Erythroblast (primary cell): ENCODE measurements around the gene ZRANB1.
A peak's percentile ranks its signal among the peaks of the same experiment; 100 is the strongest.

Source experiments
- DNase-seq, 2 experiments: peaks; one replicate each; lab custom pipeline; 2025; lab: John Stamatoyannopoulos, UW
- GATA1 ChIP-seq: IDR thresholded peaks from 2 replicates; pipeline ENCODE4 v1.6.1; 2011; ENCODE audit warnings: low read depth, mild to moderate bottlenecking, control low read depth, low read length, moderate library complexity
- POLR2A ChIP-seq: IDR thresholded peaks from 2 replicates; pipeline ENCODE4 v1.6.1; 2011; ENCODE audit warnings: mild to moderate bottlenecking, low read length

The ZRANB1 gene

DNA sequence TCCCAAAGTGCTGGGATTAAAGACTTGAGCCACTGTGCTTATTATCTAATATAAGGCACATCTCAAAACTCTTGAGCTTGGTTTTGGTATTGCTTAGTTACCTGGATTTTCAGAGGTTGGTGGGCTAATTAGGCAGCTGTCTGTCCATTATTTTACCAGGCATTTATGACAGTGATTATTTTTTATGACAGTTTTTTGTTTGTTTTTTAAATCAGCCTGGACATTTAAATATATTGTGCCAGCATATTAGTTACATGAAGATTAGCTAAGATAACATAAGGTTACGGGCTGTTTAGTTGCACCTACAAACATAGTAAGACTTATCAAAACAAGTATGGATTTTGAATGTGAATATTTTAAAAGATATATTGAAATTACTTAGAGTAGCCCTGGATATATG lies 2.6 kb upstream of the ZRANB1 start:
- TF ChIP-seq POLR2A, result no peak
- no peak for TF ChIP-seq GATA1
- DNase-seq, result no peak

DNA sequence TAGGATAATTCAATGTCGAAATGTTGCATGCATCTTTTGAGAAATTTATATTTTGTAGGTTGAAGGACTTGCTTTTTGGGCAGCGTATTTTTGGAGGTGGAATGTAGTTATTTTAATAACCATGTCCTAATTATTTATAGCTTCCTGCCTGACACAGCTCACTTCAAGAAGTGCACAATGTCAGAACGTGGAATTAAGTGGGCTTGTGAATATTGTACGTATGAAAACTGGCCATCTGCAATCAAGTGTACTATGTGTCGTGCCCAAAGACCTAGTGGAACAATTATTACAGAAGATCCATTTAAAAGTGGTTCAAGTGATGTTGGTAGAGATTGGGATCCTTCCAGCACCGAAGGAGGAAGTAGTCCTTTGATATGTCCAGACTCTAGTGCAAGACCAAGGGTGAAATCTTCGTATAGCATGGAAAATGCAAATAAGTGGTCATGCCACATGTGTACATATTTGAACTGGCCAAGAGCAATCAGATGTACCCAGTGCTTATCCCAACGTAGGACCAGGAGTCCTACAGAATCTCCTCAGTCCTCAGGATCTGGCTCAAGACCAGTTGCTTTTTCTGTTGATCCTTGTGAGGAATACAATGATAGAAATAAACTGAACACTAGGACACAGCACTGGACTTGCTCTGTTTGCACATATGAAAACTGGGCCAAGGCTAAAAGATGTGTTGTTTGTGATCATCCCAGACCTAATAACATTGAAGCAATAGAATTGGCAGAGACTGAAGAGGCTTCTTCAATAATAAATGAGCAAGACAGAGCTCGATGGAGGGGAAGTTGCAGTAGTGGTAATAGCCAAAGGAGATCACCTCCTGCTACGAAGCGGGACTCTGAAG lies 620 bp downstream of the ZRANB1 start:
- TF ChIP-seq POLR2A (no peak), GATA1 (no peak)
- no peak for DNase-seq

DNA sequence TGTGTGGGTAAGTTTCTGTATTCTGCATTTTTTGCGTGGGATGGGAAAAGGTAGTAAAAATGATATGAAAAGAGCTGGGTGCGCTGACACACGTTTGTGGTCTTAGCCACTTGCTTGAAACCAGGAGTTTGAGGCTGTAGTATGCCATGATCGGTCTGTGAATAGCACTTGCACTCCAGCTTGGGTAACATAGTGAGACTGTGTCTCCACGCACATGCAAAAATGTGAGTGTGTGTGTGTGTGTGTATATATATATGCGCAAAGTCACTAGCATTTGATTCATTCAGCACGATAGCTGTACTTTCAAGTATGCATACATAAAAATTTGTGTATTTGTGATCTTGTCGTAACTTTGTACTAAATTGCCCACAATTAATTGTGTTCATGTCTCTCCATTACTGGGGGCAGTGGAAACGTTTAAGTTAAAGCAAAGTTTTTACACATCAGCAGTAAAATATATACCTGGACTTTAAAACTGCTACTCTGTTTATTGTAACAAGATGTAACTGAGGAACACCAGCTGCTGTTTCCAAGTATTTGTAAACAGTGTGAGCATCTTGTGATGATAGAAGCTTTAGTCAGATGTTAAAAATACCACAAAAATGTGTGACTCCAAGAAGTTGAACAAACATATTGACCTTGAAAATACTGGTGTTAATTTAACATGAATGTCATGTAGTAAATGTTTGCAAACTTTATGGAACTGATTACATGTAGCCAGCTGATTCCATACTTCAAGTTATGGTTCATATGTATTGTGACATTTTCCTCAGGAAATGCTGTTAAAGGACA lies 1.6 kb downstream of the ZRANB1 start:
- TF ChIP-seq POLR2A, result no peak
- TF ChIP-seq GATA1, result no peak
- DNase-seq, result no peak

- DNase-seq, result no peak
- TF ChIP-seq POLR2A (no peak), GATA1 (no peak)
Measured at GRCh38 chr10:124944982-124945381, 3.1 kb downstream of the ZRANB1 start.

- TF ChIP-seq POLR2A (no peak), GATA1 (no peak)
- peak in 1 of 2 experiments; percentile 19 for DNase-seq
Measured at GRCh38 chr10:124946945-124947344, 5.0 kb downstream of the ZRANB1 start.

- TF ChIP-seq POLR2A, result no peak
- TF ChIP-seq GATA1, result no peak
- no peak for DNase-seq
Measured at GRCh38 chr10:124949543-124949942, 7.6 kb downstream of the ZRANB1 start.

DNA sequence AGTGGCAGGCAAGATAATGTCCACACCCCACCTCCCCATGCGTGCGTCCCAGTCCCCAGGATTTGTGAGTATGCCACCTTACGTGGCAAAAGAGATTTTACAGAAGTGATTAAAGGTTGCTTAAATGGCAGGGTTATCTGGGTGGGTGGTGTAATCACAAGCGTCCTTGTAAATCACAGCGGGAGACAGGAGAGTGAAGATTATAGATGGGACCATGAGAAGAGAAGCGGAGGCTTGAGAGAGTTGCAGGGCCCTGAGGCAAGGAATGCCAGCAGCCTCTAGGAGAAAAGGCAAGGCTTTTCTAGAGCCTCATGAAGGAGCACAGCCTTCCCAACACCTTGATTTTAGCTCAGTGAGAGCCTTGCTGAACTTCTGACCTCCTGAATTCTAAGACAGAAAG lies 10.2 kb downstream of the ZRANB1 start:
- TF ChIP-seq POLR2A (no peak), GATA1 (no peak)
- no peak for DNase-seq

GRCh38 chr10:124953421-124953820 lies 11.5 kb downstream of the ZRANB1 start:
- no peak for DNase-seq
- no peak for TF ChIP-seq GATA1
- TF ChIP-seq POLR2A, result no peak

GRCh38 chr10:124955243-124955642 lies 13.3 kb downstream of the ZRANB1 start:
- no peak for DNase-seq
- TF ChIP-seq POLR2A (no peak), GATA1 (no peak)

- no peak for DNase-seq
- TF ChIP-seq POLR2A, result no peak
- no peak for TF ChIP-seq GATA1
Measured at GRCh38 chr10:124955868-124956267, 13.9 kb downstream of the ZRANB1 start.

DNA sequence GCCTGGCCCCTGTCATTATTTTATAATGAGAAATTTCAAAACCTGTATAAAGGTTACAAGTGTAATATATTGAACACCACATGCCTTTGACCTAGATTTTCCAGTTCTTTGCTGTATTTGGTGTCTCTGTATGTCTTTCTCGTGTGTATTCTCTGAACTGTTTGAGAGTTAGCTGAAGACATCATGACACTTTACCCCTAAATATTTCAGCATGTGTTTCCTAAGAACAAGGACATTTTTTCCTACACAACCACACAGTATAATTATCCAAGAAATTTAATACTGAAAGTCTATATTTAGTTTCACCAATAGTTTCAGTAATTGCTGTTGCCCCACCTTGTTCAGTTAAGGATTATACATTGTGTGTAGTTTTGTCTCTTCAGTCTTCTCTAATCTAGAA lies 14.8 kb downstream of the ZRANB1 start:
- DNase-seq, result no peak
- TF ChIP-seq GATA1 (no peak), POLR2A (no peak)

DNA sequence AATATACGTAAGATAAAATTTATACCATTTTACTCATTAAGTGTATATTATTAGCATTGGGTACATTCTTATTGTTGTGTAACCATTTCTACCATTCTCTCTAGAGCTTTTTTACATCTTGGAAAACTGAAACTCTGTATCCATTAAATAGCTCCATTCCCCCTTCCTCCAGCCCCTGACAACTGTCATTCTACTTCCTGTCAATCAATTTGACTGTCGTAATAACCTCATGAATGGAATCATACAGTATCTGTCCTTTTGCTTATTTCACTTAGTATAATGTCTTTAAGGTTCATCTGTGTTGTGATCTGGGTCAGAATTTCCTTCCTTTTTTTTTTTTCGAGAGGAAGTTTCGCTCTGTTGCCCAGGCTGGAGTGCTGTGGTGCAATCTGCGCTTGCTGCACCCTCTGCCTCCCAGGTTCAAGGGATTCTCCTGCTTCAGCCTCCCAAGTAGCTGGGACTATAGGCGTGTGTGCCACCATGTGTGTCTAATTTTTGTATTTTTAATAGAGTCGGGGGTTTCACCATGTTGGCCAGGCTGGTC lies 15.6 kb downstream of the ZRANB1 start:
- DNase-seq, result no peak
- no peak for TF ChIP-seq GATA1
- no peak for TF ChIP-seq POLR2A

DNA sequence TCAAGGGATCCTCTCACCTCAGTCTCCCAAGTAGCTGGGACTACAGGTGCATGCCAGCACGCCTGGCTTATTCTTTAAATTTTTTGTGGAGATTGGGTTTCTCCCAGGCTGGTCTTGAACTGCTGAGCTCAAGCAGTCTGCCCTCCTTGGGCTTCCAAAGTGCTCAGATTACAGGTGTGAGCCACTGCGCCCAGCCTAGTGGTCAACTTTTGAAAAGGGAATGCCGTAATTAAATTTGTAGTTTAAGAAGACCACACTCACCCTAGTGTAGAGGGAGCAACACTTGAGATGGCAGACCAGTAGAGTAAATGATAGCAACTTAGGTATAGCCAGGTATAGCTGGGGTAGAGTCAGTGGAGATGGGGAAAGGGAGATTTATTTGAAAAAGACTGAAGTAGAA lies 17.6 kb downstream of the ZRANB1 start:
- TF ChIP-seq GATA1 (no peak), POLR2A (no peak)

DNA sequence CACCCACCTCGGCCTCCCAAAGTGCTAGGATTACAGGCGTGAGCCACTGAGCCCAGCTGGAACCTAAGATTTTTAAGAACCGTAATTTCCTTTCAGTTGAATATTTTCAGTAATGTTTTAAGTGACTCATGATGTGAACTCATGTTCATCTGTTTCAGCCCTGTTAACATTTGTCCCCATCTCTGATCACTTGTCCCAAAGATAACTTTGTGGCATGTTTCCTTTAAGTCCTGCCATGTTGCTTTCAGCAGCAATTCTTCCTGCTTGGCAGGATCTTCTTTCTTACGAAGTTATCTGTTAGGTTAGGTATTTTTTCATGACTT lies 19.3 kb downstream of the ZRANB1 start:
- TF ChIP-seq GATA1 (no peak), POLR2A (no peak)
- DNase-seq, result no peak

More for the DNA sequence above, 17.6 kb downstream of the ZRANB1 start:
- DNase-seq, result no peak

GRCh38 chr10:124962421-124962820 lies 20.5 kb downstream of the ZRANB1 start:
- TF ChIP-seq POLR2A, result no peak
- no peak for TF ChIP-seq GATA1
- DNase-seq, result no peak
